Activated CD8-positive, alpha-beta memory T cell treated with anti-CD3 and anti-CD28 coated beads, Interleukin-2, amount 50 U/mL, for 4 hours (primary cell): ENCODE results near the gene TREM2.
"Not testable (repeated sequence)": the region's sequence is repeated elsewhere in the genome, so short reads cannot be mapped to it uniquely, and the experiment has no call there.

ENCODE experiments used
- DNase-seq: peaks from one replicate; pipeline ENCODE4 v3.0.0-alpha.2; 2020

The TREM2 gene

DNA sequence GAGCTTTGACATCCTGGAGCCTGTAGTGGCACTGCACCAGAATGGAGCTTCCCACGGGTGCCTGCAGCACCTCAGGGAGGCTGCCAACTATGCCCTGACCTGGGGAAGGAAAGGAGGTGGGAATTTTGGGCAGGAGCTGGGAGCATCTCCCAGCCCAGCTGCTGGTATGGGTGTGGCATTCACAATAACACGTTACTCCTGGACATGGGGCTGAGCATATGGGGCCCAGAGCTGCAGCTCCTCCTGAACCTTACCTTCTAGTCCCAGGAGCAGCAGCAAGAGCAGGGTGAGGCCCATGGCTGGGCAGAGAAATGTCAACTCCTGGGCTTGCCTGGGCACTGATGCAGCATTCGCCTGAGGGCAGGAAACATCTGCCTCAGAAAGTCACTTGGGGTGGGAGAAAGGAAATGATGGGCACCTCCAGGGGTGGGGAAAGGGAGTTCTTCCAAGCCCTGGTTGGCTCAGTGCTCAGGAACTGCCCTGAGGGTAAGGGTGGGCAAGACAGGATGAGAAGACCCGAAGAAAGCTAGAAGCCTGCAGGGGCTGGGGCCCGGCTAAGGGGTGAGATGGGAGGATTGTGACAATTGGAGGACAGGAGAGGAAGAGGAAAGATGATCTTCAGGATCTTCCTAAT lies 8.8 kb downstream of the TREM2 start, which contains the start of gene TREML1:
Gene TREML1 (minus strand): TSS at position 356 of the 634 bp plus-strand sequence. CDS start 59 bp downstream, at position 297.
- DNase-seq = no peak

DNA sequence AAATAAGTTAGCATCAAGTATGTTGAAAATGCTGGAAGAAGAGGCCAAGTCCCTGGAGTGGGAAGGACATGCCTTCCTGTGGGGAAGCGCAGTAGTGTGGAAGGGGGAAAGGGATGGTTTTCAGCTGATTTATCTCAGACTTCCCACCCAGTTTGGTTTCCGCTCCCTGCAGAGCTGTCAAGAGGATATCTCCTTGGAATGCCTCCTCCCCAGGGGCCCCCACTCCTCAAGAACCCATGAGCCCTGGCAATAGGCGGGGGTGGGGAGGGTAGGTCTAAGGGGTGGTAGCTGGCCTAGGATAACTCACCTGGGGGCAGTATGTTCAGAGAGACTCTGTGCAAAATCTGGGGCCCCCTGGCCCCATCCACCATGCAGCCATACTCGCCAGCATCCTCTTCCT lies 9.5 kb downstream of the TREM2 start:
- DNase-seq = no peak

DNA sequence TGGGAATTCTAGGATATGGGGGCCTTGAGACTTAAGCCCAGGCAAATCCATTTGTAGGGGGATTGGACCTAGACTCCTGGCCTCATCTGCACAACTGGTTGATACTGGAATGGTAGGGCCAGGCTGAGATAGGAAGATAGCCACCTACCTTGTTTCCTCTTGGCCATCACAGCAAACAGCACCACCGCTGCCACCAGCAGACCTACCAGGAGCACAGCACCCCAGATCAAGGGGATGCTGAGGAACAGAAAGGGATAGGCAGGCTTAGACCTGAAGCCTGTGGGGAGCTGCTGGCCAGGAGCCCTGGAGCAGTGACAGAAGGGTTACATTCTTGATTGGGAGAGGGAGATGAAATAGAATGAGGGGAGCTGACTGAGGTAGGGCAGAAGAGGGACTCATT lies 12.2 kb downstream of the TREM2 start:
- no peak for DNase-seq

DNA sequence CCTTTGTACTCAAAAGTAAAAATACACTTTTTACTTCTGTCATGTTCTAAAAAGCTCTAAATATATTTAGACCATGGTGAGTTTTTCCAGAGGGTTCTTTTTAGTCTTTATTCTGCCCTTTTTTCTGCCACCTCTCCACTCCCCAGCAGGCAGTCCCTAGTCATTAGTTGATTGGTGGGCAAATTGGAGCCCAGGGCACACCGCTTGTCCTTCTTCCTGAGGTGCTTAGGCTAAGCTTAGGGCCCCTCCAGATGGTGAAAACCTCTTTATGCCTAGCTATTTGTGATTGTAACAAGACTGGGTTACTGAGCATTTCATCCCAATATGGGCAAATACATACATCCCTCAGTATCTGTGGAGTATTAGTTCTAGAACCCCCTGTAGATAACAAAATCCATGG lies 15.0 kb downstream of the TREM2 start:
- no peak for DNase-seq

DNA sequence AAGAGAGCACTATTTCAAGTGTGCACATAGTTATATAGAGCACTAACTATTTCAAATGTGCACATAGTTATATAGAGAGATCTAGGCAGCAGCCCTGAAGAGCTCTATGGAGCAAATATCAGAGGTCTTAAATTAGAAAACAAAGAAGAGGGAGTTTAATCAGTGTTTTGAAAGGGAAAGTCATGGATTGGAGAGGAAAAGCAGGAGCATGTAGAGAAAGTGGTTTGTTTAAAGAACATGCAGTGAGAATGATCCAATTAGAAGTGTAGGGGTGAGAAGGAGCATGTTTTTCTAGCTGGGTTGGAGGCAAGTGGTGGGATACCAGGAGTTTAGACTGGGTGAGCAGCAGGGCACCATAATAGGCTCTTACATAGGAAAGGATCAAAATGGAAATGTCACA lies 26.0 kb downstream of the TREM2 start:
- no peak for DNase-seq

DNA sequence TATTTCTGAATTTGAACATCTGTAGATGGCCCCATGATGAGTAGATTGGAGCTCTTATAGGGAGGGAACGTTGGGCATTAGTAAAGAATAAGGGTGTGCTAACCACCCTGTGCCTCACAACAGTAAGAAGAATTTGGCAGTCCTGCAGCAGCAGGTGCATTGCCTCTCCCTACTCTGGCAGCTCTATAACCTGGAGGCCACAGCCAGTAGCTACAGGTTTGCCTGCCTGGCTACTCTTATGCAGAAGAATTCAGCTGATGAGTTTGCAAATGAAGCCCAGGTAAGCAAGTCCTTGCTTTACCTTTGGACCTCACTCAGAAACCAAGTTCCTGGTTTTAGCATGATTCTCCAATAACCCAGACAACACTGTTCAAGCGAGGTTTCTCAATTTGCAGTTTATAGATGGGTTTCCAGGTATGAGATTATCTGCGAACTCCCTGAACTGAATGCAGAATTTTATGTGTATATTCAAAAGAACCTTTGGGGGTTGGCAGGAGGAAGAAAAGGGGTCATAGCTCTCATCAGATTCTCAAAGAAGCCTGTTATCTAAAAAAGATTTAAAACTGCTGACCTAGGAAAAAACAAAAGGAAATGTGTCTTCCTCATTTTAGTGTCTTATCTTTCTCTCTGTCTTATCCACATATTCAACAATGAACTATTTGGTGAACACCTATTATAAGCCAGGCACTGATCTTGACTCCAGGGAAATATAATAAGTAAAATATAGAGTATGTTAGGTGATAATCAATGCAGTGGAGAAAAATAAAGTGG lies 27.7 kb downstream of the TREM2 start:
- no peak for DNase-seq

DNA sequence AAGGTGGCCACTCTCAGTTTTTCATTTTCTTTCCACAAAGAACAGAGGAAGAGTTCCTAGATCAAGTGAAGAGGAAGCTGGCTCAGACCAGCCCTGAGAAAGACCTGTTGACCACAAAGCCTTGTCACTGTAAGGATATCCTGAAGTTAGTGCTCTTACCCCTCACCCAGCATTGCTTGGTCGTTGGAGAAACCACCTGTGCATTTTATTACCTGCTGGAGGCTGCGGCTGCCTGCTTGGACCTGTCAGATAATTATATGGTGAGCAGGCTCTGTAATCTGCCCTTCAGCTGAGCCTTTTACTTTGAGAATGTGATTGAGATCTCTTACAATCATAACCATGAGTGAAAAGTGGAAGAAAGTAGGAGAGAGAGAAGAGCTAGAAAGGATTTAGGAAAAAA lies 30.7 kb downstream of the TREM2 start:
- DNase-seq = no peak

DNA sequence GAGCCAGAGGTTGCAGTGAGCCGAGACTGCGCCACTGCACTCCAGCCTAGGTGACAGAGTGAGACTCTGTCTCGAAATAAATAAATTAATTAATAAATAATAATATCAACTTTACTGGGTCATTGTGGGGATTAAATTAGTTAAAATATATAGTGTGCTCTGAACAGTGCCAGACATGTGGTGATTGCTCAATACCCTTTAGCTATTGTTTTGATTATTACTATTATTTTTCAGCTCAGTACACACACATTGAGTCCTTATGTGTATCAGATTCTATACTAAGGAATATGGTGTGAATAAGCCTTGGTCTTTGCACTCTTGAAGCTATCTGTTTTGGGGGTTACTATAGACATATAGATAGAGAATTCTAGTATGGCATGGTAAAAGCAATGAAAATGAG lies 37.6 kb downstream of the TREM2 start:
- DNase-seq = no peak

DNA sequence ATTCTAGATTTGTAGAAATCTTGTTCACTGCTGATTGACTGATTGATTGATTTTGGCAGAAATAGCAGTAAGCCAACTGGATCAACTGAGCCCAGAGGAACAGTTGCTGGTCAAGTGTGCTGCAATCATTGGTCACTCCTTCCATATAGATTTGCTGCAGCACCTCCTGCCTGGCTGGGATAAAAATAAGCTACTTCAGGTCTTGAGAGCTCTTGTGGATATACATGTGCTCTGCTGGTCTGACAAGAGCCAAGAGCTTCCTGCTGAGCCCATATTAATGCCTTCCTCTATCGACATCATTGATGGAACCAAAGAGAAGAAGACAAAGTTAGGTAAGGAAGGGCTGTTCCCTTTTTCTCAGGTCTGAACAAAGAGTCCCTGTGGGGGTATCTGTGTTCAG lies 40.0 kb downstream of the TREM2 start:
- DNase-seq = no peak

DNA sequence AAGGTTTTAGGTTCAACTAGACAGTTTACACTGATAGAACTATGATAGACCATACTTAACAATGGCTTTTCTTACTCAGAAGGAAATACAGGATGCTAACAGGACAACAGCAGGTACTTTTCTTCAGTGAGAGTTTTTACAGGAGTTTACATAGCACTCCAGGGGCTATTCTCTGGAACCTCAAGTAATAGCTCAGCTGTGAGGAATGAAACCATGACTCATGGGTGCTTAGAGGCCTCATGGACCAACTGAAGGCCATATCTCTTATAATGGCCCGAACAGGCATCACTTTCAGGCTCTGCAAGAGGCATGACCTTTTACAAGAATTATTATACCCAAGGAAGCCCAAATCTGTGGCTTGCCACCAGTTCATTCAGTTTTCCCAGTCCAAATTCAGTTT lies 40.5 kb downstream of the TREM2 start:
- DNase-seq = no peak

DNA sequence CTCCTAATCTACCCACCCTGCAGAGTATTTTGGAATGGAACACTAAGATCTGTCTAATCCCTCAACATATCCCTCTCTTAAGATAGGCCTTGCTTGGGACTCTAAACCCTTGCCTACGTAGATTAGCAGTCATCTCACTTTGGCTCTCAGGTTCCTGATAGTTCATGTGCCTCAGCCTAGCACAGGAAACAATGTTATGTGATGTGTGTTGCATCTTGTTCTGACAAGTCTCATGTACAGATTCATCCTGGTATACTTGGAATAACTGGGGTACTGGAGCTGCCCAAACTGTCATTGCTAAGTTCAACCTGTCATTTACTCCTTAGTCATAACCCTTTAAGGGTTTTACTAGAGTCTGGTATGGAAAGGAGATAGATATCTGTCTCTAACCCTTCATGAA lies 42.9 kb downstream of the TREM2 start:
- DNase-seq = no peak

DNA sequence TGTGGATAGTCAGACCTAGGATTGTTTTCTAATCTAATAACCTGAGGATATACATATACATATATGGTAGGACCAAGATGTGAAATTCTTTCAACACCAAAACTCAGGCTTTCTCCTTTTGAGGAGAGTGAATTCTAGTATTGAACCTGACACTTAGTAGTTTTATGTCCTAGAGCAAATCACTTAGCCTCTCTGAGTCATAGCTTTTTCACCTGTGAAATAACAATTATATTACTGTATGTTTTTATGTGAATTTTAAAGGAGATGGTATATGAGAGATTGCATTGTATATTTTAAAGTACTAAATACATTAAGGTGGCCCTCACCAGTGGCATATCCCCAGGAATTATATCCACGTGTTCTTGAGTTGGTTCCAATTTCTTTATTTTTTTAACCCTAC lies 43.4 kb downstream of the TREM2 start:
- no peak for DNase-seq

DNA sequence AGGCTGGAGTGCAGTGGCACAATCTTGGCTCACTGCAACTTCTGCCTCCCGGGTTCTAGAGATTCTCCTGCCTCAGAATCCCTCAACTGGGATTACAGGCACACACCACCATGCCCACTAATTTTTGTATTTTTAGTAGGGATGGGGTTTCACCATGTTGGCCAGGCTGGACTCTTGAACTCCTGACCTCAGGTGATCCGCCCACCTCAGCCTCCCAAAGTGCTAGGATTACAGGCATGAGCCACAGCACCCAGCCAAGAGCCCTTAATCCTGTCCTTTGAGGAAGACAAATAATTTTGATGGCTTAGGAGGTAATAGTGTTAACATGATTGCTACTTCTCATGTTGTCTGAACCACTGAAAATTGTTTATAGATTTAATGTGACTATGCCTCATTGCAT lies 47.9 kb downstream of the TREM2 start:
- not testable (repeated sequence) for DNase-seq

DNA sequence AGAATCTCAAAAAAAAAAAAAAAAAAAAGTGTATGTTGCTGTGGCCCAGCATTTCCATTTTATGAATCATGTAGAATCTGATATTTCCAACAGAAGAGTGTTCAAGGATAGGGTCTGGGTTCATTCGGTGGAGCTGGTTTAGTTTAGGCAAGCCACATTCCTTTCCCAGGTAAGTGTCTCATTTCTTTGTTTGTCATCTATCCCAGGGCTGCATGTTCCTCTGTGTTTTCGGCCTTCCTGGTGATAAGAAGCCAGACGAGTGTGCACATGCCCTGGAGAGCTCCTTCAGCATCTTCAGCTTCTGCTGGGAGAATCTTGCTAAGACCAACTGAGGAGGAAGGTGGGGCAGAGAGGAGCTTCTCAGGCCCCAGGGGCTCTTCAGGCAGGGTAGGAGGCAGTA lies 51.9 kb downstream of the TREM2 start:
- no peak for DNase-seq
